ENCODE measurements around the gene SDHAF2. TPM values are rescaled to one million over a fixed set of nuclear protein-coding genes. Genes with fewer than 3 reads are reported as not detected.
"Not testable (repeated sequence)": the region's sequence is repeated elsewhere in the genome, so short reads cannot be mapped to it uniquely, and the experiment has no call there.

The SDHAF2 gene
- 10 to 100 TPM; 38.9 to 42.3 (median 42.1) TPM for total RNA-seq
- long read RNA-seq, donor 1, transcript SDHAF2-201 (4 exons, 2,033 nt), result major isoform, 32 of 39 reads
- long read RNA-seq, donor 1, partial matches to known transcripts, result 0 of 39 reads
- long read RNA-seq, donor 1, other reads (novel, unspliced or antisense), result 1 of 39 reads
- long read RNA-seq, donor 2, transcript SDHAF2-206 (2 exons, 835 nt), result minor isoform, 7 of 48 reads
- long read RNA-seq, donor 2, transcript SDHAF2-201 (4 exons, 2,033 nt), result major isoform, 31 of 48 reads
- long read RNA-seq, donor 2, partial matches to known transcripts, result 0 of 48 reads
- long read RNA-seq, donor 2, other reads (novel, unspliced or antisense), result 2 of 48 reads

GRCh38 chr11:61429691-61430582 is at the start of gene SDHAF2, which contains the start of gene CPSF7:
TSS of gene SDHAF2 (plus strand) at chr11:61430124. CDS start at chr11:61430147, 23 bp downstream.
TSS of gene CPSF7 (minus strand) at chr11:61429975. CDS start at chr11:61429235, 740 bp downstream.
- DNase-seq (peak; percentile 98 to 99 (median 99)), ATAC-seq (peak; percentile 99)
- intact Hi-C loops (cut with DNase I, micrococcal nuclease), result no loop called here
- Histone ChIP-seq H3K9me3 (no peaks in the 10 kb centered on the region), H3K36me3 (ENCODE audit: low read depth) (peaks cover 13% of the 10 kb centered on the region), H3K4me3 (peak within 1 kb of the TSS; percentile 40), H3K4me1 (ENCODE audit: low read depth) (peaks cover 24% of the 10 kb centered on the region)
- TF ChIP-seq CTCF (IDR thresholded peaks at IDR 0.05), result no peak

- Histone ChIP-seq H3K36me3 (ENCODE audit: low read depth) (no peaks in the 10 kb centered on the region), H3K4me1 (ENCODE audit: low read depth) (peaks cover 4% of the 10 kb centered on the region), H3K4me3 (no peak overlapping the region), H3K9me3 (no peaks in the 10 kb centered on the region)
- intact Hi-C loops (cut with DNase I, micrococcal nuclease), result loop anchor here in 1 of 2 donors (5.0 kb wide), 1 partner anchor 44 kb away; no protein-coding TSS in a partner anchor
- ATAC-seq (peak; percentile 79), DNase-seq (no peak)
- no peak for TF ChIP-seq CTCF (IDR thresholded peaks at IDR 0.05)
Observed at GRCh38 chr11:61380884-61381283, 49.0 kb upstream of the SDHAF2 start.

GRCh38 chr11:61383859-61384258 is 46.1 kb upstream of the SDHAF2 start:
- intact Hi-C loops (cut with DNase I, micrococcal nuclease), result loop anchor here (2.0 to 5.0 kb wide), 2 partner anchors 47 kb away; no protein-coding TSS in a partner anchor
- not testable (repeated sequence) for ATAC-seq; H3K4me1 ChIP-seq (ENCODE audit: low read depth); H3K9me3 ChIP-seq; DNase-seq; H3K36me3 ChIP-seq (ENCODE audit: low read depth); H3K4me3 ChIP-seq

- no peaks in the 10 kb centered on the region for H3K36me3 ChIP-seq (ENCODE audit: low read depth)
- peaks cover 4% of the 10 kb centered on the region for H3K4me1 ChIP-seq (ENCODE audit: low read depth)
- no peak overlapping the region for H3K4me3 ChIP-seq
- DNase-seq (peak in 1 of 3 donors; percentile 36), ATAC-seq (peak; percentile 39)
- no peaks in the 10 kb centered on the region for H3K9me3 ChIP-seq
- intact Hi-C loops (cut with DNase I, micrococcal nuclease), result loop anchor here (2.0 to 5.0 kb wide), 2 partner anchors 47 to 48 kb away; no protein-coding TSS in a partner anchor
- no peak for TF ChIP-seq CTCF (IDR thresholded peaks at IDR 0.05)
Observed at GRCh38 chr11:61384271-61385242, 45.4 kb upstream of the SDHAF2 start.

- peaks cover 13% of the 10 kb centered on the region for H3K4me1 ChIP-seq (ENCODE audit: low read depth)
- H3K36me3 ChIP-seq (ENCODE audit: low read depth), result no peaks in the 10 kb centered on the region
- no peak for DNase-seq
- intact Hi-C loops (cut with DNase I, micrococcal nuclease), result no loop called here
- H3K4me3 ChIP-seq, result no peak overlapping the region
- ATAC-seq, result no peak
- H3K9me3 ChIP-seq, result no peaks in the 10 kb centered on the region
- TF ChIP-seq CTCF (IDR thresholded peaks at IDR 0.05), result no peak
Observed at GRCh38 chr11:61390161-61390560, 39.8 kb upstream of the SDHAF2 start.

All from mucosa of descending colon (tissue), 3 donors.